Nephron (organoid): Measurements from ENCODE around the gene AIRE.
"Not testable (repeated sequence)": the region's sequence is repeated elsewhere in the genome, so short reads cannot be mapped to it uniquely, and the experiment has no call there.

Experiments
- H3K27ac Mint-ChIP-seq, 3 experiments: 2 replicates each; pipeline ENCODE4 v1.8.0; 2020; ENCODE audit warnings: mixed read lengths in 3 of 3, mild to moderate bottlenecking in 2 of 3, moderate library complexity in 1 of 3
- H3K27me3 Mint-ChIP-seq: 2 replicates; pipeline ENCODE4 v1.8.0; 2021; ENCODE audit warnings: low read depth, mild to moderate bottlenecking, moderate library complexity, mixed read lengths
- H3K36me3 Mint-ChIP-seq: 2 replicates; pipeline ENCODE4 v1.8.0; 2020; ENCODE audit warnings: low read depth, mixed read lengths
- H3K4me1 Mint-ChIP-seq: 2 replicates; pipeline ENCODE4 v1.8.0; 2020; ENCODE audit warnings: mixed read lengths
- H3K4me3 Mint-ChIP-seq, 3 experiments: 2 replicates each; pipeline ENCODE4 v1.8.0; 2020; ENCODE audit warnings: mild to moderate bottlenecking in 3 of 3, mixed read lengths in 3 of 3, moderate library complexity in 2 of 3
- H3K9me3 Mint-ChIP-seq: 2 replicates; pipeline ENCODE4 v1.8.0; 2020; ENCODE audit warnings: mixed read lengths
- TF ChIP-seq, protein P1 (sequence below), 3 experiments: fragments of 200-600 bp; sonication (generic); IDR thresholded peaks; one replicate each; pipeline ENCODE4 v1.5.0; 2021; ENCODE audit warnings: antibody characterized with exemption in 3 of 3; ENCODE audit not compliant: unreplicated experiment in 3 of 3

Gene AIRE

DNA sequence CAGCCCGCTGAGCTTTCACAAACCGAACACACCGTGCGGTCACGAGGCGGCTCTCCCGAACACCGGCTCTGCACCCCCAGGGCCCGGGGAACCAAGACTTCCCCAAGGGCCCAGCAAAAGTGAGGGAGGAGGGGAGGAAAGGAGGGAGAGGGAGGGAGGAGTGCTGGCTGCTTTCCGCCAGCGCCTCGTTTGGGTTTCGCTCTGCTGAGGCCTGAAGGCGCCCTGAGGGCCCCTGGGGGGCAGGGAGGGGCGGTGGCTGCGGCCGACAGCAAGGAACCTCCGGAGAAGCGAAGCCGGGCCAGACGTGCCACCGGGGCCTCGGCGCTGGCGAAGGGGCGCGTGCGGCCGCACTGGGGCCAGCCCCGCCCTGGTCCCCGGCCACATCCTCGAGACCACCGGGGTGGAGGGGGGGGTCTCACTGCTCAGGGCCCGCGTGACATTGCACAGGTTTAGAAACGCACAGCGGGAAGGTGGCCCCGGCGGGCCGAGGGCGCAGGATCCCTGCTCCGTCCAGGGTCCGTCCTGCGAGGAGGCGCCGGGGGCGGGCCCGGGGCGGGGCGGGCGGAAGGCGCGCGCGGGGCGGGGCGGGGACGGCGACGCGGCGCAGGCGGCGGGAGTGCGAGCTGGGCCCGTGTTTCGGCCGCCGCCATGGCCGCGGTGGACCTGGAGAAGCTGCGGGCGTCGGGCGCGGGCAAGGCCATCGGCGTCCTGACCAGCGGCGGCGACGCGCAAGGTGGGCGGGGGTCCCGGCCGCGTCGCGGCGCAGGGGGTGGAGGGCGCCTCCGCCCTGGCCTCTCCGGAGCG, 14.0 kb downstream of the AIRE start, which contains the start of gene PFKL:
Gene PFKL (plus strand): TSS at position 596 of the 804 bp plus-strand sequence. CDS start 53 bp downstream, at position 649.
- H3K27ac Mint-ChIP-seq: peak within 1 kb of the TSS; percentile 82 to 95 (median 94)
- peak within 1 kb of the TSS; percentile 86 to 93 (median 92) for H3K4me3 Mint-ChIP-seq
- peaks cover 22% of the 10 kb centered on the region for H3K4me1 Mint-ChIP-seq

DNA sequence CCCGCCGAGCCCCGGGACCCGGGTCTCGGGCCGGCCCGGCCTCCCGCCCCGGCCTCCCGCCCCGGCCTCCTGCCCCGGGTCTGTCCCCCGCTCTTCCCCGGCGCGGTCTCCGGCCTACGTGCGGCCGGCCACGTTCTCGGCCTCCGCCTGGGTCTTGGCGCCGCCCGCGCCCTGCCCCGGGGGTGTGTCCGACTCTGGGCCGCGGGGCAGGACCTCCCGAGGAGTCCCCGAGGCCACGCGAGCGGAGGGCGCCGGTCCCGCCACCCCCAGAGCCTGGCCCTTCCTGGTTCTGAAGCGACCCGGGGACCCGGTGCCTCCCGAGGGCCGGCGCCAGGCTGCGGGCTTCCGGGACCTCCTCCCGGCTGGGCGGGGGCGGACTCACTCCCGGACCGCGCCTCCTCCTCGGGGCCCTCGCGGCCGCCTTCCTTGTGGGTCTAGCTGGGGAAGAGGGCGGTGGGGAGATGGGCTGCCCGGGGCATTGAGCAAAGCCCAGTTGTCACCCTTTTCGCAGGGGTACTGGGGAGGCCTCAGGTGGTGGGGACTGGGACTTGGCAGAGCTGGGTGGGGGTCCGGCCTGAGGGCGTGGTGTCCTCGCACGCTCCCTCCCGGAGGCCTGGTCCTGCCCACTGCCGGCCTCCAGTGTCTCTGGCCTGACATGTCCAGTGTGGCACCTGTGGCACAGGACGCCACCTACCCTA, 14.7 kb downstream of the AIRE start:
- Mint-ChIP-seq H3K4me1 (peaks cover 28% of the 10 kb centered on the region), H3K9me3 (no peaks in the 10 kb centered on the region), H3K27me3 (peaks cover under 1% of the 10 kb centered on the region), H3K4me3 (peak overlapping the region; percentile 81 to 83 (median 82)), H3K36me3 (no peaks in the 10 kb centered on the region), H3K27ac (peak overlapping the region in 2 of 3 experiments; percentile 62 to 81)
- TF ChIP-seq, protein P1, sequence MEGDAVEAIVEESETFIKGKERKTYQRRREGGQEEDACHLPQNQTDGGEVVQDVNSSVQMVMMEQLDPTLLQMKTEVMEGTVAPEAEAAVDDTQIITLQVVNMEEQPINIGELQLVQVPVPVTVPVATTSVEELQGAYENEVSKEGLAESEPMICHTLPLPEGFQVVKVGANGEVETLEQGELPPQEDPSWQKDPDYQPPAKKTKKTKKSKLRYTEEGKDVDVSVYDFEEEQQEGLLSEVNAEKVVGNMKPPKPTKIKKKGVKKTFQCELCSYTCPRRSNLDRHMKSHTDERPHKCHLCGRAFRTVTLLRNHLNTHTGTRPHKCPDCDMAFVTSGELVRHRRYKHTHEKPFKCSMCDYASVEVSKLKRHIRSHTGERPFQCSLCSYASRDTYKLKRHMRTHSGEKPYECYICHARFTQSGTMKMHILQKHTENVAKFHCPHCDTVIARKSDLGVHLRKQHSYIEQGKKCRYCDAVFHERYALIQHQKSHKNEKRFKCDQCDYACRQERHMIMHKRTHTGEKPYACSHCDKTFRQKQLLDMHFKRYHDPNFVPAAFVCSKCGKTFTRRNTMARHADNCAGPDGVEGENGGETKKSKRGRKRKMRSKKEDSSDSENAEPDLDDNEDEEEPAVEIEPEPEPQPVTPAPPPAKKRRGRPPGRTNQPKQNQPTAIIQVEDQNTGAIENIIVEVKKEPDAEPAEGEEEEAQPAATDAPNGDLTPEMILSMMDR (IDR thresholded peaks at IDR 0.05; ENCODE audit: unreplicated experiment in 3 of 3): no peak

More for the DNA sequence above, 14.0 kb downstream of the AIRE start, which contains the start of gene PFKL:
- Mint-ChIP-seq H3K9me3 (no peaks in the 10 kb centered on the region), H3K27me3 (peaks cover 3% of the 10 kb centered on the region), H3K36me3 (no peaks in the 10 kb centered on the region)
- TF ChIP-seq, protein P1 (IDR thresholded peaks at IDR 0.05; ENCODE audit: unreplicated experiment in 3 of 3): no peak

DNA sequence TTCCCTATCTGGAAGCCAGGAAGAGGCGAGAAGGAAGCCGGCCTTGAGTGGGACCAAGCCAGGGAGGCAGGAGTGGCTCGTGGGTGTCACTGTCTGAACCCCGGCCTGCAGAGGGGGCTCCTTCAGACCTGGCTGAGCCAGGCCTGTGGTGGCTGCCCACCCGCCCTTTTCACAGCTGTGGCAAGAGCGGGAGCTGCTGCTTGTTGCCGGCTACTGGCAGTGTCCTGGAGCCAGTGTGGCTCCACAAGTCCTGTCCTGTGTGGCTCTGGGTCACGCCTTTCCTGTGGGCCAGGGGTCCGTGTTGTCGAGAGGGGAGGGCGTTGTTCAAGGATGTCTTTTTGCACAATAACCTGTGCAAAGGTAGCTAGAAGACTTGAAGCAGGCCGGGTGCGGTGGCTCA, 15.5 kb downstream of the AIRE start:
- H3K9me3 Mint-ChIP-seq: no peaks in the 10 kb centered on the region
- peak overlapping the region in 2 of 3 experiments; percentile 62 to 81 for H3K27ac Mint-ChIP-seq
- H3K27me3 Mint-ChIP-seq: no peaks in the 10 kb centered on the region
- H3K4me3 Mint-ChIP-seq: peak overlapping the region; percentile 81 to 83 (median 82)
- H3K4me1 Mint-ChIP-seq: peaks cover 28% of the 10 kb centered on the region
- H3K36me3 Mint-ChIP-seq: no peaks in the 10 kb centered on the region
- TF ChIP-seq, protein P1 (IDR thresholded peaks at IDR 0.05; ENCODE audit: unreplicated experiment in 3 of 3): no peak

DNA sequence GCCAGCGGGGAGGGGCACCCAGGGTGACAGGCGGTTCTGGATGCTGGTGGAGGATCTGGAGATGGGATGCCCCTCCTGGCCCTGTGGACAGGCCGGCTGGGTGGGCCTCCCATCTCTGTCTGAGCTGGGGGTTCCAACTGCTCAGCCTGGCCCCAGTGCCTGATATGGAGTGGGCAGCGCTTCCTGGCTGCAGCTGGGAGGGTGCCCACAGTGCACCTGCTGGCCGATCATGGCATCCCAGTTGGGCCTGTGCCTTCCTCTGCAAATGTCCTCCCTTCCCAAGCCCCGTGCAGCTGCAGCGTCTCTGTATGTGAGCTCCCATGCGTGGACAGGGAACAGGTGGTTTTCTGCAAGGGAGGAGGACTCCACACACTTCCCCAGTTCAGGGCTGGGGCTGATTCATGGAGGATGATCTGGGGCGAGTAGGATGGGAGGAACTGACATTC, 16.3 kb downstream of the AIRE start:
- no peaks in the 10 kb centered on the region for H3K36me3 Mint-ChIP-seq
- peaks cover 28% of the 10 kb centered on the region for H3K4me1 Mint-ChIP-seq
- H3K9me3 Mint-ChIP-seq: no peaks in the 10 kb centered on the region
- H3K4me3 Mint-ChIP-seq: peak overlapping the region; percentile 67 to 78 (median 72)
- H3K27ac Mint-ChIP-seq: peak overlapping the region; percentile 55 to 99 (median 93)
- TF ChIP-seq, protein P1 (IDR thresholded peaks at IDR 0.05; ENCODE audit: unreplicated experiment in 3 of 3): peak in 1 of 3 experiments; percentile 26
- H3K27me3 Mint-ChIP-seq: no peaks in the 10 kb centered on the region

DNA sequence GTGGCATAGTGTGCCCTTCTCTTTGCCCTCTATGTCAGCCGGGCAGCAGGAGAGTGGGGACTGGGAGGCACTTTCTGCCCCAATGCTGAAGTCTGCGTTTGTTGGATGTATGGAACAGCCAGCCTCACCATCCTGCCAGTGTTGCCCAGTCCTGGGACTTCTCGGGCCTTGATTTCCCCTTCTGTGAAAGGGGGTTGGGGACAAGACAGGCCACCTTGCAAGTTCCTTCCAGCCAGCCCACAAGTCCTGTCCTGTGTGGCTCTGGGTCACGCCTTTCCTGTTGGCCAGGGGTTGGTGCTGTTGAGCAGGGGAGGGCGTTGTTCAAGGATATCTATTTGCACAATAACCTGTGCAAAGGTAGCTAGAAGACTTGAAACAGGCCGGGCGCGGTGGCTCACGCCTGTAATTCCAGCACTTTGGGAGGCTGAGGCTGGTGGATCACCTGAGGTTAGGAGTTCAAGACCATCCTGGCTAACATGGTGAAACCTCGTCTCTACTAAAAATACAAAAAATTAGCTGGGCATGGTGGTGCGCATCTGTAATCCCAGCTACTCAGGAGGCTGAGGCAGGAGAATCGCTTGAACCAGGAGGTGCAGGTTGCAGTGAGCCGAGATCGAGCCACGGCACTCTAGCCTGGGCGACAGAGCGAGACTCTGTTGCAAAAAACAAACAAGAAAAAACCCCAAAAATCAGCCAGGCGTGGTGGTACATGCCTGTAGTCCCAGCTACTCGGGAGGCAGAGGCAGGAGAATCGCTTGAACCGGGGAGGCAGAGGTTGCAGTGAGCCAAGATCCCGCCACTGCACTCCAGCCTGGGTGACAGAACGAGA, 17.1 kb downstream of the AIRE start:
- Mint-ChIP-seq H3K27ac (peak overlapping the region; percentile 55 to 99 (median 93)), H3K4me3 (peak overlapping the region; percentile 67 to 78 (median 72)), H3K4me1 (peaks cover 33% of the 10 kb centered on the region)
- H3K36me3 Mint-ChIP-seq, H3K27me3 Mint-ChIP-seq, H3K9me3 Mint-ChIP-seq: not testable (repeated sequence)
